GM13977 (cell line): ENCODE results near the gene FBN1.

ENCODE experiments used
- DNase-seq: peaks from one replicate; pipeline ENCODE4 v3.0.0; 2012; ENCODE audit warnings: low spot score
- in situ Hi-C: fragments of 300-500 bp; cut with MboI; formaldehyde crosslinking; loops from one replicate; pipeline ENCODE4 v1.12.0; 2022; ENCODE audit warnings: low sequenced_read_pairs, low pct_unique_long_range_greater_than_20kb, mixed read lengths, inconsistent platforms; ENCODE audit not compliant: unreplicated experiment
- TF ChIP-seq, protein P1 (sequence below): IDR thresholded peaks from 2 replicates; pipeline ENCODE4 v1.5.1; 2012; ENCODE audit warnings: mild to moderate bottlenecking, control low read depth; ENCODE audit not compliant: insufficient read depth; ENCODE audit errors: extremely low read depth, missing control alignments

Gene FBN1

DNA sequence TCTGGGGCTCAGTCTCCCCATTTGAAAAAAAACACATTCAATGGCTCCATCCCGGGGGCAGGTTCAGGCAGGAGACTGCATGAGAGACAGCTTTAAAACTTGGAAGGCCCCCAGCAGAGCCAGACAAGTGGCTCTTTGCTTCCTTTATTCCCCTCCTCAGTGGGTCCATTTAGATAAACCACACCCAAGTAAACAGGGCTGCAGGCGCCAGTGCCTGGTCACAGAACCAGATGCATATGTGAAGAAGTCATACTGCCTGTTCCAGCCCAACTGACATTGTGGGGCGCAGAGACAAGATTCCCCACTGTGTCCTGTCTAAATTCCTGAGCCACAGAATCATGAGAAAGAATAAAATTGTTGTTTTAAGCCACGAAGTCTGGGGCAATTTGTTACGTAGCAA is 9.0 kb downstream of the FBN1 start:
- no peak for DNase-seq
- in situ Hi-C loops = no loop called here
- TF ChIP-seq, protein P1, sequence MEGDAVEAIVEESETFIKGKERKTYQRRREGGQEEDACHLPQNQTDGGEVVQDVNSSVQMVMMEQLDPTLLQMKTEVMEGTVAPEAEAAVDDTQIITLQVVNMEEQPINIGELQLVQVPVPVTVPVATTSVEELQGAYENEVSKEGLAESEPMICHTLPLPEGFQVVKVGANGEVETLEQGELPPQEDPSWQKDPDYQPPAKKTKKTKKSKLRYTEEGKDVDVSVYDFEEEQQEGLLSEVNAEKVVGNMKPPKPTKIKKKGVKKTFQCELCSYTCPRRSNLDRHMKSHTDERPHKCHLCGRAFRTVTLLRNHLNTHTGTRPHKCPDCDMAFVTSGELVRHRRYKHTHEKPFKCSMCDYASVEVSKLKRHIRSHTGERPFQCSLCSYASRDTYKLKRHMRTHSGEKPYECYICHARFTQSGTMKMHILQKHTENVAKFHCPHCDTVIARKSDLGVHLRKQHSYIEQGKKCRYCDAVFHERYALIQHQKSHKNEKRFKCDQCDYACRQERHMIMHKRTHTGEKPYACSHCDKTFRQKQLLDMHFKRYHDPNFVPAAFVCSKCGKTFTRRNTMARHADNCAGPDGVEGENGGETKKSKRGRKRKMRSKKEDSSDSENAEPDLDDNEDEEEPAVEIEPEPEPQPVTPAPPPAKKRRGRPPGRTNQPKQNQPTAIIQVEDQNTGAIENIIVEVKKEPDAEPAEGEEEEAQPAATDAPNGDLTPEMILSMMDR = no peak

DNA sequence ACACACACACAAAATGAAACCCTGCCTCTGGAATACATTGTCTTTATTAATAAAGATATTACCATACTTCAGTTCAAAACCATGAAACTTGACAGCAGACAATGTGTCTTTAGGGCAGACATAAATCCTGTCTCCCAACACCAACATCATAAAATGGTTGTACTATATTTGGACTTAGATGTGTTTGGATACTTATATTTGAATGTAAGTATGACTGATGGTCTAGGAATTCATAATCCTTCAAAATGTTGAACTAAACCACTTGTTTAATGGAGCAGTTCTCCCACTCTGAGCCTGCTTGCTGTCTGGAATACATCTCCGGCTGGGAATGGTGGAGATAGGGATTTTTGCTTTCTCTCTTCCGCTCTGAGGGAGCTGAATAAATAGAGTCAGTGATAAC is 10.6 kb downstream of the FBN1 start:
- TF ChIP-seq, protein P1 = no peak
- DNase-seq = no peak
- in situ Hi-C loops = no loop called here

DNA sequence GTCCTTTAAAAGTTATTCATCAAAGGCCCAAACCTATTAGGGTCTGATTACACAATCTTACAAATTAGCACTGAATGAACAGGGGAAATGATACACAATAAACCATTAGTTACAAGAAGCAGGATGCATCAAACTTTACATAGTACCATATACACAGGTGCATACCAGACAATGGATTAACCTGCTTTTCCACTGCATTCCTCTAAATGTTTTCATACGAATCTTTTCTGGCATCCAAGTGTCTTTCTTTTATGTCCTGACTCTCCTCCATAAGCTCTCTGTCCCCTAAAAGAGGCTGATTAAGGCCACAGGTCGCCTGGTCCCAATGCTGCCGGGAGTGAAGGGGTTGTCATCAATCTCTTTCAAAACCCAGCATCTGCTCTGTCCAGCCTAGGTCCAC is 11.4 kb downstream of the FBN1 start:
- in situ Hi-C loops = no loop called here
- no peak for DNase-seq
- TF ChIP-seq, protein P1 = no peak

DNA sequence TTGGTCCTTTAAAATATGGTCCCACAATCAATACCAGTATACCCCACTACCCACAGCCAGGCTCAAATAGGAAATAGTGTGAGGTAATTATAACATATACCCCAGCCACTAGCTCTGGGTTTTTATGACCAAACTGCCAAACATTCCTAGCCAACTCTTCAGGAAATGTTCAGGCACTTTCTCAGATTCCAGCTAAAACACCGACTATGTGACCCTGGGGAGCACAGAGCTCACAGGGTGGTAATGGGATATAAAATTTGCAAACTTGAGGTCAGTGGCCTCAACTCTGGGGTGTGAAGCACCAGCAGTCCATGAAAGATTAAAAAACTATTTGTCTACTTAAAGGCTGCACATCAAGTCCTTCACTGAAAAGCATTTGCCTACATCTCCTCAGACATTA is 12.9 kb downstream of the FBN1 start:
- in situ Hi-C loops = no loop called here
- no peak for DNase-seq
- TF ChIP-seq, protein P1 = no peak

DNA sequence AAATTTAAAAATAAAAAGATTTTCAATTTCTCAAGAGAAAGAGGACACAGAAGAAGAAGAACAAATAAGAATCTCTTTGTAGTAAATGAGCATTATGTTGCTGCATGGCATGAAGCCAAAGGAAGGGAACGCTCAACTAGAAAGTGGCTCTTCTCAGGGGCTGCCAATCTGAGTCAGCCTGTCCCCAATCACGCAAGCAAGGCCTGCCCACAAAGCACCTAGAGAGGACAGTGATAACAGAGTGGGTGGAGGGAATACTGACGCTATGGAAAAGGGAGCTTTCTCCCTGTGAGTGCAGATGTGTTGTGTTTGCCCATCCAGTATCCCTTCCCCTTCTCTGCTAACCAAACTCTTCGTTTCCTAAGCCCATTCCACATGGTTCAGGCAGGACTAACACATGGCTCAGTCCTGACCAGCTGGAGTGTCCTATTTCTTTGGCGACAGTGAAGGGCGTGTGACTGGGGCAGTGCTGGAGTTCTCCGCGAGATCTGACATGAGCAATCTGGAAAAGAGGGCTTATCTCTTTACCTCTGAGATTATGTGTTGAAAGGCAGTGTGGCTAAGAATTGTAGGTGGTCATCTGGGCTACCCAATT is 14.2 kb downstream of the FBN1 start:
- TF ChIP-seq, protein P1 = no peak
- in situ Hi-C loops = no loop called here
- no peak for DNase-seq

DNA sequence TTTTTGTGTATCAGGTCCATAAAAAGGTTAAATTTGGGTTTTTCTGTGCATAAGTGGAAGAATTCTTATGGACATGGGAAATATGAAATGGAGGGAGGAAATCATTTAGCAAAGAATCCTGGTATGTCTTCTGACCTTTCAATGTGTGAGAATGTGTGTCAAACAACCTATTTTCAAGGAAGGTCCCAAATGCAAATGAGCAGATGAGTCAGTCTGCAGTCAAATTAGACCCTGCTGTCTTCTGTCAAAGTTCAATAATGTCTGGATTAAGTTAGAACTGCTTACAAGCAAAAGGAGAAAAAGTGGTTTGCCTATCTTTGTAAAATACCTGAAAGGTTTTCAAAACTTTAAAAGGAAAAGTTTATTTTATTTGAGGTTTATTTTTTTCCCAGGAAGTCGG is 15.3 kb downstream of the FBN1 start:
- in situ Hi-C loops = no loop called here
- TF ChIP-seq, protein P1 = no peak
- no peak for DNase-seq

DNA sequence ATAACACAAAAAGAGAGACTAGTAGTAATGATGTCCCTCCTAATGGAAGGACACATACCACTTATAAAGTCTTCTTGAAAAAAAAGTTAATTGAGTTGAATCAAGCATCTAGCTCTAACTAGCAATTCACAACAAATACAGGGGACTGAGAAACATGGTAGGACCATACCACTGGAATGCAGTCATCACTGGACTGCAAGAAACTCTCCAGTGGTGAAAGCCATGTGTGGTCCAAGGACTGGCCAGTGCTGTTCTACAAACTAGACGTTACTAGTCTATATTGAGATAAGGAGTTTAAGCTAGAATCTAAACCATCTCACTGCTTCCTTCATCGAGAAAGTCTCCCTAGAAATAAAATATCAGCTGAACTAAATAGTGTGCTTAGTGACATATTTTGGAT is 16.7 kb downstream of the FBN1 start:
- TF ChIP-seq, protein P1 = no peak
- in situ Hi-C loops = no loop called here
- DNase-seq = no peak
